Measurements from ENCODE around the gene SEPTIN6.
"Not testable (repeated sequence)": the region's sequence is repeated elsewhere in the genome, so short reads cannot be mapped to it uniquely, and the experiment has no call there.

SEPTIN6 gene

DNA sequence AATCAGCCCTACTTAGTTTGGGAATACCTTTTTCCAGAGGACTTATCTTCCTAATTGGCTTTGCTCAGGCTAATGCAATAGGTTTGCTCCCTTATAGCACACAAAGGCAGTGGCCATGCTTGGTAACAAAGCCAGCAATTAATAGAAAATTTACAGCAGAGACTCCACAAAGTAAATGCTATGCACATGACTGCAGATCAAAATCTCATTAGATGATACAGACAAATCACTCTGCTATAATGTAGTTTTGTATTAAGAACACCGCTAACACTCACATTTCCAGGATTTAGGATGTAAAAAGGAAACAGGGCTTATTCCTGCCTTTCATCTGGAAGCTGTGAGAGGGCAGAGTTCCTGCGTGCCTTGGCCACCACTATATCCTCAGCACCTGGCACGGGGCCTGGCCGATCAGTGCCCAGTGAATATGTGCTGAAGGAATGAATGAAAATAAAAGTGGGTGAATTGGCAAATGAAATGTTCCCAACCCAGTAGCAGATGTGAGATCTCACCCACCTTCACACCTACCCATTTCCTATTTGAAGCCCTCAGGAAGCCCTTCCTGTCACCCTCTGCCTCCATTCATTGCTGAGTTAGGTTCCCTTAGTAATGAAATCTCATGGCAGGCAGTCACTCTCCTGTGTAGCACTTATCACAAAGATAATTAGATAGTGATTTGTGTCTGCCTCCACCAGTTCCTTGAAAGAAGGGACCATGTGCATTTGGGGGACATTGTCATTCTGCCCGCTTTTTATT, 5.1 kb downstream of the SEPTIN6 start:
- peaks cover 35% of the 10 kb centered on the region for H3K36me3 ChIP-seq (replicated peaks; ENCODE audit: low read depth, low read length)
- TF ChIP-seq, protein P1, sequence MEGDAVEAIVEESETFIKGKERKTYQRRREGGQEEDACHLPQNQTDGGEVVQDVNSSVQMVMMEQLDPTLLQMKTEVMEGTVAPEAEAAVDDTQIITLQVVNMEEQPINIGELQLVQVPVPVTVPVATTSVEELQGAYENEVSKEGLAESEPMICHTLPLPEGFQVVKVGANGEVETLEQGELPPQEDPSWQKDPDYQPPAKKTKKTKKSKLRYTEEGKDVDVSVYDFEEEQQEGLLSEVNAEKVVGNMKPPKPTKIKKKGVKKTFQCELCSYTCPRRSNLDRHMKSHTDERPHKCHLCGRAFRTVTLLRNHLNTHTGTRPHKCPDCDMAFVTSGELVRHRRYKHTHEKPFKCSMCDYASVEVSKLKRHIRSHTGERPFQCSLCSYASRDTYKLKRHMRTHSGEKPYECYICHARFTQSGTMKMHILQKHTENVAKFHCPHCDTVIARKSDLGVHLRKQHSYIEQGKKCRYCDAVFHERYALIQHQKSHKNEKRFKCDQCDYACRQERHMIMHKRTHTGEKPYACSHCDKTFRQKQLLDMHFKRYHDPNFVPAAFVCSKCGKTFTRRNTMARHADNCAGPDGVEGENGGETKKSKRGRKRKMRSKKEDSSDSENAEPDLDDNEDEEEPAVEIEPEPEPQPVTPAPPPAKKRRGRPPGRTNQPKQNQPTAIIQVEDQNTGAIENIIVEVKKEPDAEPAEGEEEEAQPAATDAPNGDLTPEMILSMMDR (IDR thresholded peaks at IDR 0.05; ENCODE audit: low read depth, low read length): no peak
- no peak for TF ChIP-seq EZH2phosphoT487 (IDR thresholded peaks at IDR 0.05; ENCODE audit: low read depth)
- H3K79me2 ChIP-seq (ENCODE audit: low read length): peaks cover 100% of the 10 kb centered on the region
- peak overlapping the region; percentile 71 for H3K4me2 ChIP-seq (ENCODE audit: low read length)
- peak overlapping the region; percentile 54 for H3K4me3 ChIP-seq (ENCODE audit: low read length)
- peak overlapping the region; percentile 99 for H3K27ac ChIP-seq (ENCODE audit: low read length)
- H2AFZ ChIP-seq (ENCODE audit: low read depth, low read length): no peak overlapping the region
- peak overlapping the region; percentile 51; the same call in 1 of the 2 replicates for H3K9ac ChIP-seq (ENCODE audit: low read length)
- H4K20me1 ChIP-seq (ENCODE audit: insufficient read depth, low read length): peaks cover 33% of the 10 kb centered on the region
- H3K9me3 ChIP-seq (ENCODE audit: insufficient read depth, low read length): no peaks in the 10 kb centered on the region
- peaks cover 77% of the 10 kb centered on the region for H3K4me1 ChIP-seq (ENCODE audit: low read length)
- H3K27me3 ChIP-seq (ENCODE audit: low read depth, low read length): no peaks in the 10 kb centered on the region

DNA sequence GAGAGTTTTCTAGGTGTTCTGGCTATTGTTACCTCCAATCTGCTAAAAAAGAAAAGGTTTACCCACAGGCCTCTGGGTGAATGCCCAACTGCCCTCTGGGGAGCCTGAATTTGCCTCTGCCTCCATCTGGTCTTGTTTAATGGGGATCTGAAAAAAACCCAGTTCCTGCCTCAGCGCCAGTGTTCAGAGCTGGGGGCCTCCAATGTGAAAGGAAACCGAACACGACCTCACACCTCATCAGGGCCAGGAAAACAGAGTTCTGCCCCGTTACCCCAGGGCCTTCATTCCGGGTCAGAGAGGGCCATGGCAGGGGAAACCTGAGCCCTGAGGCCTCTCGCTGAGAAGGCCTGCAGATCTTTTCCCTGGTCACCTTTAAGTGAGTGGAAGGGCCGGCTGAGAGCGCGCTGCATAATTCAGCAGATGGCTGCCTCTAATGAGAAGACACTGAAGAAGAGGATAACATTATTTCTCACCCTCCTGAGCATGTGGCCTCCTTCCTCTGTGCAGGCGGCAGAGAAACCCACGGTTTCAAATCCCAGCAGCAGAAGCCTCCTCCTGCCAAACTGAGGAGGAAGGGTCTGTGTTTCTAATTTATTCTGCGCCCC, 6.8 kb downstream of the SEPTIN6 start:
- H3K9me3 ChIP-seq (ENCODE audit: insufficient read depth, low read length): no peaks in the 10 kb centered on the region
- H3K27me3 ChIP-seq (ENCODE audit: low read depth, low read length): no peaks in the 10 kb centered on the region
- H4K20me1 ChIP-seq (ENCODE audit: insufficient read depth, low read length): peaks cover 35% of the 10 kb centered on the region
- TF ChIP-seq EZH2phosphoT487 (IDR thresholded peaks at IDR 0.05; ENCODE audit: low read depth): no peak
- TF ChIP-seq, protein P1 (IDR thresholded peaks at IDR 0.05; ENCODE audit: low read depth, low read length): no peak
- H3K9ac ChIP-seq (ENCODE audit: low read length): peak overlapping the region; percentile 83
- no peak overlapping the region for H2AFZ ChIP-seq (ENCODE audit: low read depth, low read length)
- H3K27ac ChIP-seq (ENCODE audit: low read length): peak overlapping the region; percentile 99
- H3K36me3 ChIP-seq (replicated peaks; ENCODE audit: low read depth, low read length): peaks cover 38% of the 10 kb centered on the region
- peak overlapping the region; percentile 79 for H3K4me2 ChIP-seq (ENCODE audit: low read length)
- peaks cover 92% of the 10 kb centered on the region for H3K4me1 ChIP-seq (ENCODE audit: low read length)
- peaks cover 100% of the 10 kb centered on the region for H3K79me2 ChIP-seq (ENCODE audit: low read length)
- peak overlapping the region; percentile 66 for H3K4me3 ChIP-seq (ENCODE audit: low read length)

- peak overlapping the region; percentile 66 for H3K4me3 ChIP-seq (ENCODE audit: low read length)
- peaks cover 36% of the 10 kb centered on the region for H4K20me1 ChIP-seq (ENCODE audit: insufficient read depth, low read length)
- H3K27ac ChIP-seq (ENCODE audit: low read length): peak overlapping the region; percentile 99
- peaks cover 39% of the 10 kb centered on the region for H3K36me3 ChIP-seq (replicated peaks; ENCODE audit: low read depth, low read length)
- peaks cover 90% of the 10 kb centered on the region for H3K4me1 ChIP-seq (ENCODE audit: low read length)
- peak overlapping the region; percentile 79 for H3K4me2 ChIP-seq (ENCODE audit: low read length)
- H3K79me2 ChIP-seq (ENCODE audit: low read length): peaks cover 100% of the 10 kb centered on the region
- TF ChIP-seq, protein P1 (IDR thresholded peaks at IDR 0.05; ENCODE audit: low read depth, low read length): no peak
- TF ChIP-seq EZH2phosphoT487 (IDR thresholded peaks at IDR 0.05; ENCODE audit: low read depth): no peak
- no peaks in the 10 kb centered on the region for H3K9me3 ChIP-seq (ENCODE audit: insufficient read depth, low read length)
- peak overlapping the region; percentile 83 for H3K9ac ChIP-seq (ENCODE audit: low read length)
- H2AFZ ChIP-seq (ENCODE audit: low read depth, low read length): no peak overlapping the region
- H3K27me3 ChIP-seq (ENCODE audit: low read depth, low read length): no peaks in the 10 kb centered on the region
These were observed 7.5 kb downstream of the SEPTIN6 start for GRCh38 chrX:119685225-119686066.

DNA sequence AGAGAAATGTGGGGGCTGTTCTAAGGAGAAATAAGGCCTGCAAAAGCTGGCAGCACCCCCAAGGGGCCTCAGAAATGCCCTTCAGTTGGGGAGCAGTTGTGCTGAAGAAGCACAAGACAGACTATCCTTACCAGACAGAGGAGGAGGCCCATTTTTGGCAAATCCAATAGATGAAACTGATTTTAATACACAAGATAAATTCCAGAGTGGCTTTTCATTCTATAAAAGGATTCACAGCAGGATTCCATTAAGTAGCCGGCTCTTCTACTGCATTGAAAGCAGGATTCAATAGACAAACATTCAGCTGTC, 8.1 kb downstream of the SEPTIN6 start:
- TF ChIP-seq EZH2phosphoT487 (IDR thresholded peaks at IDR 0.05; ENCODE audit: low read depth): no peak
- TF ChIP-seq, protein P1 (IDR thresholded peaks at IDR 0.05; ENCODE audit: low read depth, low read length): no peak
- peak overlapping the region; percentile 66 for H3K4me3 ChIP-seq (ENCODE audit: low read length)
- H2AFZ ChIP-seq (ENCODE audit: low read depth, low read length): no peak overlapping the region
- peaks cover 33% of the 10 kb centered on the region for H4K20me1 ChIP-seq (ENCODE audit: insufficient read depth, low read length)
- H3K36me3 ChIP-seq (replicated peaks; ENCODE audit: low read depth, low read length): peaks cover 37% of the 10 kb centered on the region
- no peaks in the 10 kb centered on the region for H3K9me3 ChIP-seq (ENCODE audit: insufficient read depth, low read length)
- no peaks in the 10 kb centered on the region for H3K27me3 ChIP-seq (ENCODE audit: low read depth, low read length)
- peaks cover 85% of the 10 kb centered on the region for H3K4me1 ChIP-seq (ENCODE audit: low read length)
- peak overlapping the region; percentile 79 for H3K4me2 ChIP-seq (ENCODE audit: low read length)
- H3K27ac ChIP-seq (ENCODE audit: low read length): peak overlapping the region; percentile 99
- peak overlapping the region; percentile 83 for H3K9ac ChIP-seq (ENCODE audit: low read length)
- peaks cover 99% of the 10 kb centered on the region for H3K79me2 ChIP-seq (ENCODE audit: low read length)

DNA sequence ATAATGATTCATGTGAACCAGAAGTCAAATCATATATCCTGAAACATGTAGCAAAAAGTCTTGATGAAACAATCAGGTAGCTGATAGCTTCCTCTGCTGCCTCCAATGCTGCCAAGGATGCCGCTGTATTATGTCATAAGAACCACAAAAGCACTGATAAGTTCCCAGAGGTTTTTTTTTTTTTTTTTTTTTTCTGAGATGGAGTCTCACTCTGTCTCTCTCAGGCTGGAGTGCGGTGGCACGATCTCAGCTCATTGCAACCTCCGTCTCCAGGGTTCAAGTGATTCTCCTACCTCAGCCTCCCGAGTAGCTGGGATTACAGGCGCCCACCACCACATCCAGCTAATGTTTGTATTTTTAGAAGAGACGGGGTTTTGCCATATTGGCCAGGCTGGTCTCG, 8.7 kb downstream of the SEPTIN6 start:
- H3K4me2 ChIP-seq (ENCODE audit: low read length); H3K9ac ChIP-seq (ENCODE audit: low read length); H3K27me3 ChIP-seq (ENCODE audit: low read depth, low read length); H2AFZ ChIP-seq (ENCODE audit: low read depth, low read length); H3K9me3 ChIP-seq (ENCODE audit: insufficient read depth, low read length); H3K4me3 ChIP-seq (ENCODE audit: low read length): not testable (repeated sequence)
- Histone ChIP-seq H3K4me1 (ENCODE audit: low read length) (peaks cover 87% of the 10 kb centered on the region), H4K20me1 (ENCODE audit: insufficient read depth, low read length) (peaks cover 32% of the 10 kb centered on the region), H3K36me3 (replicated peaks; ENCODE audit: low read depth, low read length) (peaks cover 34% of the 10 kb centered on the region), H3K27ac (ENCODE audit: low read length) (peak overlapping the region; percentile 99), H3K79me2 (ENCODE audit: low read length) (peaks cover 99% of the 10 kb centered on the region)

Measured in OCI-LY3 (cell line).